Measurements from ENCODE around the gene BBX.

Gene BBX

GRCh38 chr3:107600780-107601179 lies 78.0 kb downstream of the BBX start:
- no peak for FAIRE-seq

- no peak for FAIRE-seq
Measured at GRCh38 chr3:107604057-107604822, 81.5 kb downstream of the BBX start.

- FAIRE-seq = no peak
Measured at GRCh38 chr3:107611775-107612469, 89.2 kb downstream of the BBX start.

GRCh38 chr3:107612664-107613084 lies 89.9 kb downstream of the BBX start:
- no peak for FAIRE-seq

DNA sequence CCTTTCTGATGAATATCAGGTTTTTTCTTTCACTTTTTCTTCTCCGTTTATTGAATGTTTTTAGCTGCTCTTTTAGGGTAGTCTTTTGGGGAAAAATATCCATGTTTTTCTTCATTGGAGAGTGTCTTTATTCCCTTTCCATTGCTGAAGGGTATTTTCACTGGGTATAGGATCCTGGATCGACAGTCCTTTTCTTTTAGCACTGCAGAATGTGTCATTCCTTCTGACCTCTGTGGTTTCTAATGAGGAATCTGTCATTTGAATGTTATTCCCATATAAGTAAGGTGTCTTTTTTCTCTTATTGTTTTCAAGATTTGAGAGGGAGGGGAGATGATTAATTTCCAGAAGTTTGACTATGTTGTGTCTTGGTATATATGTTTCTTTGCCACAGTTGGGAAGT lies 96.8 kb downstream of the BBX start:
- no peak for FAIRE-seq

DNA sequence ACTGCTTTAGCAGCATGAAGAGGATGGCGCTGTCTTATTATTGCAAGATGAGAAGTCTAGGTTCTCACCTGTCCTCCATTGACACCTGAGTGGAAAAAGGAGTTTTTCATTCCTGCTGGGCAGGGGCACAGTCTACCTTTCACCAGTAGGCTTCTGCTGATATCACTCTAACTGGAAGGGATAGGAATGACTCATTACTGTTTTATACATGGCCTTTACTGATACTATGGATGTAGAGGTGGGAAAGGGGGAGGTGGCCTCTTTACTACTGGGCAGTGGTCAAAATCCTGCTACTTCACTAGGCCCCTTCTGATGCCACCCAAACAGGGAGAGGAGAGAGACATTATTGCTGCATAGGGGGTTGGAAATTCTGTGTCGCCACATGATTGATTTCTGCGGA lies 97.8 kb downstream of the BBX start:
- no peak for FAIRE-seq

GRCh38 chr3:107621465-107621864 lies 98.7 kb downstream of the BBX start:
- no peak for FAIRE-seq

GRCh38 chr3:107627962-107628542 lies 105.3 kb downstream of the BBX start:
- peak; percentile 41 for FAIRE-seq

DNA sequence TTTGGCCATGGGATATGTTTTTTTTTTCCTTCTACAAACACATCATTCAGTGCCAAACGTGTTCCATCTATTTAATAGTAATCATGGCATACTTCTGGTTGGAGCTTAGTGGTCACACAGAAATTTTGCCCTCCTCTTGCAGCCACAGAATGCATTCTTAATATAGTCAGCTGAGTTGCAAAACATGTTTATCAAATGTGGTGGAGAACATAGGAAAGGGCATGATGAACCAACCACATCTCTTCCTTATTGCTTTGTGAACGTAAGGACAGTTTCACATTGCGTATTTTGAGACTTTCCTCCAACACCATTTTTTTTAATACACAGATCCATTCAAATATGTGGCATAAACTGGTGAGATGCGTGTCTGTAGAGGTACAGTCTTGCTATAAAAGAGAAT lies 106.8 kb downstream of the BBX start:
- FAIRE-seq = no peak

DNA sequence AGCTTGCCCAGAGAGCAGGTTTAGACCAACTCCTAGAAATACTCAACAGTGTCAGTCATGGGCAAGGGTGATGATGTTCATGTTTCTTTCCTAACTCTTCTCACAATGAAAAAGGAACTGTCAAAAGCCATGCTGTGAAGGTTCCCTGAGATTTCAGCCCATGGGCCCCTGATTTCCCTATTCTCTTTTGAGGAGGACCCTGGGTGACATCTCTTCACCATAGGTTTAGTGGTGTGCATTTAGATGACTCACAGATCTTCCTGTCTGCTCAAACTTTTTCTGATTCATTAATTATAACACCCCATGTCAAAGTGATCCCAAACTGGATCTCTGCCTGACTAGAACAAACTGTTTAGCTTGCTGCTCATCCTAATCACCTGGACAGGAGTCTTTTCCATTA lies 108.0 kb downstream of the BBX start:
- FAIRE-seq = no peak

GRCh38 chr3:107632576-107632975 lies 109.8 kb downstream of the BBX start:
- FAIRE-seq = no peak

DNA sequence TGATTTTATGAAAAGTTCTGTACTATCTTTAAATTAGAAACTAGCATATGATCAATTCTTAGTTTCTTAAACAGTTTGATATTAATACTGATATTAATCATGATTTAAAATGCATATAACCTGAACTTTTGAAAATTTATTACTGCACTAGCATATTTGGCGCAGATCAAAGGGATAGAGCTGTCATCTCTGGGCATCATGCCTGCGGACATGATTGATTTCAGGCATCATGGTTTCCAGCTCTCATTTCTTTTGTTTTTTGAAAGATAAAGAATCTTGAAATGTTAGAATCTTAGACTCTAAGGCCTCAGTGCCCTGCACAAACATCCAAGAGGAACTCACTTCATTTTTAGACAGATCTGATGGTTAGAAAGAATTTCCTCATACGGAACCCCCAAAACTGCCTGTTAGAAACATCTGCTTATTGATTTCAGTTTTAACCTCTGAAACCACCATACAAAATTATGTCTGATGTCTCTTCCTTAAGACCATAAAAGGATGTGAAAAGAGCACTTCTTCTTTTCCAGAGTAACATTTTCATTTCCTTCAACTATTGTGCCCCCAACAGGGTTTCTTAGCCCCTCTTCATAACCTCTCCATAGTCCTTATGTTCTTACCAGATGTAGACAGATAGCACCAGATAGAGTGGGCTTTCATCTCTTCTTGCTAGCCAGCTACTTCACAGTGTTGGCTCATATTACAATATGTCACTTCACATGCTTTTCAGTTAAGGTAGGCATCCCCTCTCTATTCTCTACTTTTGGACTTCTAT lies 110.8 kb downstream of the BBX start:
- no peak for FAIRE-seq

- FAIRE-seq = no peak
Measured at GRCh38 chr3:107634099-107634489, 111.3 kb downstream of the BBX start.

DNA sequence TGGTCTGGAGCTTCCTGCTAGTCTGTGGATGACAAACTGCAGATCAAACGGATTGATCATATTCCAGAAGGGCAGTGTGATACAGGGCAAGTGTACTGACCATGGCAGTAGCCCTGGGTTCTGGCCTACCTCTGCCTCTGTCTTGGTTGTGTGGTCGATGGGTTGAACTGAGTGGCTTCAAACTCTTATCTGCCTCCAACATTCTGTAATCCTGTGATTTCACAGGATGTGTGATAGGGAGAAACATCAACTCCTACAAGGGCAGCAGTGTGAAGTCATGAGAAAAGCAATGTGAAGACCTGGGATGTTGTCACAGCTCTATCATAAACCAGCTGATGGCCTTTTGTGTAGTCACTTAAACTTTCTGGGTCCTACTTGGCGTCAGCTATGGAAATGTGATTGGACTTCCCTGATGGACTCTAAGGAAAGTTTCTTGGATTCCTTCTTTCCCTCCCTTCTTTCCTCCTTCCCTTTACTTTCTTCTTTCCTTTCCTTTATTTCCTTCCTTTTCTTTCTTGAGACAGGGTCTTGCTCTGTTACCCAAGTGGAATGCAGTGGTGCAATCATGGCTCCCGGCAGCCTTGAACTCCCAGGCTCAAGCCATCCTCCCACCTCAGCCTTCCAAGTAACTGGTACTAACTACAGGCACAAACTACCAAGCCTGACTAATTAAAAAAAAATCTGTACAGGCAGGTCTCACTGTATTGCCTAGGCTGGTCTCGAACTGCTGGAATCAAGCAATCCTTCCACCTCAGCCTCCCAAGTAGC lies 114.8 kb downstream of the BBX start:
- no peak for FAIRE-seq

GRCh38 chr3:107641572-107642307 lies 119.0 kb downstream of the BBX start:
- FAIRE-seq = no peak

- no peak for FAIRE-seq
Measured at GRCh38 chr3:107643038-107643883, 120.5 kb downstream of the BBX start.

- FAIRE-seq = no peak
Measured at GRCh38 chr3:107644631-107645030, 121.9 kb downstream of the BBX start.

DNA sequence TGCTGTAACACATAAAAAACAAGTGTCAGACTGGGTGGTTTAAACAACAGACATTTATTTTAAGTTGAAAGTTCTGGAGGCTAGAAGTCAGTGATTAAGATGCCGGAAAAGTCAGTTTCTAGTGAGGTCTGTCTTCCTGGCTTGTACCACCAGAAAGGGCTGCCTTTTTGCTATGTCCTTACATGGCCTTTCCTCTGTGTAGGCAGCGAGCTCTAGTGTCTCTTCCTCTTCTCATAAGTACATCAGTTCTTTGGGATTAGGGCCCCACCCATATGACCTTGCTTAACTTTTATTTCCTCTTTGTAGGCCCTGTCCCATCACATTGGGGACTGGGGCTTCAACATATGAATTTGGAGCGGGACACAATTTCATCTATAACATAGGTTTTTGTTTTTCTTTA lies 128.0 kb downstream of the BBX start:
- no peak for FAIRE-seq

DNA sequence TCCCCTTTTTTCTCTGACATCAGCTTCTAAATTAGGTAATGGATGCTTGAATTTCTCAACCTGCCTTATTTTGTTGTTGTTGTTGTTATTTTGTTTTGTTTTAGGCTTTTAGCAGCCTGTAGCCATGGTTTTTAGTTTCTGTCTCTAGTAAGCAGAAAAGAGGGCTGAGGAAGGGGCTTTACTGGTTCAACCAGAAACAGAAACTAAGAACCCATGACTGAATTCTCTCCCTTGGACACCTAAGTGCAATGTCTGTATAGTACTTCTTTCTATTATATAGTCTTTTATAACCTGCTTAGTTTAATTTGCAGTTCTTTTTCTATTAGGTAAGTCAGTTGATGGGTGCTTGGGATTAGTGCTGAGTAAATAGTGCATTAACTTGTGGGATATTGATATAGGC lies 129.0 kb downstream of the BBX start:
- FAIRE-seq = no peak

- FAIRE-seq = no peak
Measured at GRCh38 chr3:107654218-107654617, 131.5 kb downstream of the BBX start.

- FAIRE-seq = no peak
Measured at GRCh38 chr3:107657971-107658370, 135.2 kb downstream of the BBX start.

All from endometrium (tissue), 2 donors.